IMR-90 (cell line): ENCODE results near the gene PHACTR2. TPM values are rescaled to one million over a fixed set of nuclear protein-coding genes. Genes with fewer than 3 reads are reported as not detected.

Experiments
- ATAC-seq: fragments of 200-7000 bp; cut with Tn5 transposase; 2 replicates; pipeline ENCODE4 v1.9.1; 2020; ENCODE audit warnings: low read depth, mild to moderate bottlenecking, moderate library complexity
- BruUV-seq: library from RNA; stranded (reverse); fragments of 400-500 nt; replicated peaks from 2 replicates; lab custom pipeline; 2021; lab: Mats Ljungman, UMichigan
- CTCF ChIA-PET: fragments of 300-600 bp; formaldehyde crosslinking; extraction: SDS; loops from one replicate; lab custom pipeline; 2021; ENCODE audit warnings: antibody characterized with exemption; lab: Yijun Ruan, JAX
- POLR2A ChIA-PET: fragments of 300-600 bp; sonication (Branson Sonifier 250); formaldehyde crosslinking; loops from one replicate; lab custom pipeline; 2022; ENCODE audit warnings: antibody characterized with exemption; ENCODE audit not compliant: unreplicated experiment; lab: Charles Lee
- DNase-seq: peaks from one replicate; pipeline ENCODE4 v3.0.0; 2013
- H2AFZ ChIP-seq: replicated peaks from 2 replicates; pipeline ENCODE3; 2013; ENCODE audit warnings: low read length, mild to moderate bottlenecking; ENCODE audit not compliant: poor library complexity
- H2AK5ac ChIP-seq: 2 replicates; pipeline ENCODE4 v1.6.1; 2013; ENCODE audit warnings: low read depth, low read length, inconsistent platforms
- H2AK9ac ChIP-seq: replicated peaks from 2 replicates; pipeline ENCODE3; 2013; ENCODE audit warnings: mild to moderate bottlenecking, low read depth, low read length, moderate library complexity; ENCODE audit not compliant: poor library complexity
- H2BK120ac ChIP-seq: 2 replicates; pipeline ENCODE4 v1.6.1; 2013; ENCODE audit warnings: low read depth, low read length, inconsistent platforms
- H2BK15ac ChIP-seq: 3 replicates; pipeline ENCODE4 v1.6.1; 2013; ENCODE audit warnings: low read depth, low read length, inconsistent platforms
- H2BK20ac ChIP-seq: 2 replicates; pipeline ENCODE4 v1.6.1; 2013; ENCODE audit warnings: low read depth, mild to moderate bottlenecking, inconsistent platforms, low read length, moderate library complexity
- H2BK5ac ChIP-seq: 2 replicates; pipeline ENCODE4 v1.6.1; 2013; ENCODE audit warnings: mild to moderate bottlenecking, low read depth, low read length, inconsistent platforms; ENCODE audit not compliant: poor library complexity, severe bottlenecking
- H3K14ac ChIP-seq: replicated peaks from 2 replicates; pipeline ENCODE4 v1.6.1; 2013; ENCODE audit warnings: low read depth, low read length, inconsistent platforms
- H3K18ac ChIP-seq: 2 replicates; pipeline ENCODE4 v1.6.1; 2013; ENCODE audit warnings: low read depth, low read length, control low read depth
- H3K23ac ChIP-seq: 2 replicates; pipeline ENCODE4 v1.6.1; 2013; ENCODE audit warnings: low read depth, low read length, inconsistent platforms
- H3K27ac ChIP-seq: 2 replicates; pipeline ENCODE4 v1.5.1; 2013; ENCODE audit warnings: mild to moderate bottlenecking, control low read depth, low read length; ENCODE audit not compliant: insufficient read depth
- H3K27me3 ChIP-seq: 2 replicates; pipeline ENCODE4 v1.6.1; 2013; ENCODE audit warnings: low read length; ENCODE audit not compliant: control insufficient read depth, insufficient read depth
- H3K36me3 ChIP-seq: 2 replicates; pipeline ENCODE4 v1.6.1; 2013; ENCODE audit warnings: low read length, mixed read lengths; ENCODE audit not compliant: control insufficient read depth, insufficient read depth
- H3K4ac ChIP-seq: 2 replicates; pipeline ENCODE4 v1.6.1; 2013; ENCODE audit warnings: low read depth, low read length, inconsistent platforms
- H3K4me1 ChIP-seq: 2 replicates; pipeline ENCODE4 v1.6.1; 2013; ENCODE audit warnings: low read length, mixed read lengths; ENCODE audit not compliant: control insufficient read depth, insufficient read depth
- H3K4me2 ChIP-seq: 2 replicates; pipeline ENCODE4 v1.6.1; 2013; ENCODE audit warnings: low read depth, mild to moderate bottlenecking, control low read depth, low read length, moderate library complexity
- H3K4me3 ChIP-seq: 2 replicates; pipeline ENCODE4 v1.5.1; 2013; ENCODE audit warnings: low read depth, mild to moderate bottlenecking, control low read depth, low read length, moderate library complexity; ENCODE audit not compliant: insufficient read depth
- H3K56ac ChIP-seq: 2 replicates; pipeline ENCODE4 v1.6.1; 2013; ENCODE audit warnings: low read length, inconsistent platforms; ENCODE audit not compliant: insufficient read depth; ENCODE audit errors: extremely low read depth
- H3K79me1 ChIP-seq, 2 experiments: 2 replicates each; pipeline ENCODE4 v1.6.1; 2013; ENCODE audit warnings: low read length in 2 of 2, inconsistent platforms in 1 of 2, low read depth in 1 of 2
- H3K9ac ChIP-seq: 2 replicates; pipeline ENCODE4 v1.6.1; 2013; ENCODE audit warnings: low read depth, low read length, control low read depth
- H3K9me1 ChIP-seq: 2 replicates; pipeline ENCODE4 v1.6.1; 2013; ENCODE audit warnings: low read length, inconsistent platforms; ENCODE audit not compliant: insufficient read depth
- H3K9me3 ChIP-seq: 2 replicates; pipeline ENCODE4 v1.6.1; 2013; ENCODE audit warnings: low read length; ENCODE audit not compliant: control insufficient read depth, insufficient read depth
- H4K20me1 ChIP-seq: 2 replicates; pipeline ENCODE4 v1.6.1; 2013; ENCODE audit warnings: low read length, inconsistent platforms; ENCODE audit not compliant: insufficient read depth
- H4K5ac ChIP-seq: 2 replicates; pipeline ENCODE4 v1.6.1; 2013; ENCODE audit warnings: mild to moderate bottlenecking, low read depth, low read length, control low read depth
- H4K8ac ChIP-seq, 2 experiments: 2 replicates each; pipeline ENCODE4 v1.6.1; 2013; ENCODE audit warnings: low read depth in 2 of 2, low read length in 2 of 2, control low read depth in 1 of 2, inconsistent platforms in 1 of 2
- H4K91ac ChIP-seq: 2 replicates; pipeline ENCODE4 v1.6.1; 2013; ENCODE audit warnings: low read depth, low read length, inconsistent platforms; ENCODE audit not compliant: insufficient read depth
- BHLHE40 ChIP-seq: fragments of 150-350 bp; IDR thresholded peaks from 2 replicates; pipeline ENCODE4 v1.6.1; 2016; ENCODE audit warnings: mild to moderate bottlenecking, low read depth, low read length
- CHD1 ChIP-seq: IDR thresholded peaks from 2 replicates; pipeline ENCODE4 v1.6.1; 2012; ENCODE audit warnings: low read depth, low read length, improper control_type of control experiment
- FOS ChIP-seq: fragments of 150-350 bp; IDR thresholded peaks from 2 replicates; pipeline ENCODE4 v1.6.1; 2016; ENCODE audit warnings: low read depth, low read length
- MAFK ChIP-seq: IDR thresholded peaks from 2 replicates; pipeline ENCODE4 v1.6.1; 2012; ENCODE audit warnings: low read depth, low read length, improper control_type of control experiment
- MAZ ChIP-seq: IDR thresholded peaks from 2 replicates; pipeline ENCODE4 v1.6.1; 2012; ENCODE audit warnings: low read depth, mild to moderate bottlenecking, low read length, improper control_type of control experiment, moderate library complexity, borderline replicate concordance
- MXI1 ChIP-seq: IDR thresholded peaks from 2 replicates; pipeline ENCODE4 v1.6.1; 2012; ENCODE audit warnings: low read depth, mild to moderate bottlenecking, low read length, moderate library complexity, borderline replicate concordance
- dilution Hi-C: fragments of 300-500 bp; cut with HindIII; formaldehyde crosslinking; loops from one replicate; pipeline ENCODE4 v1.14.3; 2018; ENCODE audit warnings: low sequenced_read_pairs; ENCODE audit not compliant: unreplicated experiment
- in situ Hi-C: fragments of 300-500 bp; cut with MboI; formaldehyde crosslinking; loops from 3 replicates; pipeline ENCODE4 v1.14.3; 2019; ENCODE audit warnings: low sequenced_read_pairs, inconsistent platforms, mixed read lengths
- intact Hi-C: fragments of 100-400 bp; cut with micrococcal nuclease; formaldehyde crosslinking; loops from 2 replicates; pipeline ENCODE4 v1.10.0; 2022
- polyA plus RNA-seq, 3 experiments: library from polyadenylated mRNA; depleted of rRNA; stranded (reverse); fragments of >200 nt; gene quantifications; 2 replicates each; pipeline ENCODE4 v1.2.3, GENCODE V29; 2012; ENCODE audit warnings: low replicate concordance in 1 of 3
- total RNA-seq: library from RNA; depleted of rRNA; stranded (reverse); fragments of >200 nt; gene quantifications from 2 replicates; pipeline ENCODE4 v1.2.3, GENCODE V29; 2012
- TF ChIP-seq, protein P1 (sequence below): fragments of 150-350 bp; IDR thresholded peaks from 2 replicates; pipeline ENCODE4 v1.6.1; 2017; ENCODE audit warnings: mild to moderate bottlenecking, antibody characterized with exemption, low read length, low read depth
- TF ChIP-seq, protein P2 (sequence below): conservative IDR thresholded peaks from 2 replicates; pipeline ENCODE4 v1.5.1; 2012; ENCODE audit warnings: mild to moderate bottlenecking, low read depth, low read length, improper control_type of control experiment

The PHACTR2 gene
- total and polyA plus RNA-seq, 2 of the 4 experiments (the other 2 are of a cell fraction) = 14.5 to 74.2 TPM

DNA sequence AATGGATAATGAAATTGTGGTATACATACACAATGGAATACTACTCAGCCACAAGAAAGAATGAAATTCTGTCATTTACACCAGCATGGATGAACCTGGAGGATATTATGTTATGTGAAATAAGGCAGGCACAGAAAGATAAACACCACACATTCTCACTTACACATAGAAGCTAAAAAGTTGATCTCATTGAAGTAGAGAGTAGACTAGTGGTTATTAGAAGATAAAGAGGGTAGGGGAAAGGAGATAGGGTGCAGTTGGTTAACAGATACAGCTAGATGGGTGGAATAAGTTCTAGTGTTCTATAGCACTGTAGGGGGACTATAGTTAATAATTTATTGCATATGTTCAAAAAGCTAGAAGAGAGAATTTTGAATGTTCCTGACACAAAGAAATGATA lies 139.9 kb downstream of the PHACTR2 start:
- H3K4me1 ChIP-seq = peaks cover 4% of the 10 kb centered on the region
- H3K4me2 ChIP-seq = no peak overlapping the region
- no peak overlapping the region for H4K5ac ChIP-seq
- H2AFZ ChIP-seq = no peak overlapping the region
- H4K91ac ChIP-seq = no peak overlapping the region
- no peak overlapping the region for H3K18ac ChIP-seq
- H2AK5ac ChIP-seq = no peak overlapping the region
- dilution Hi-C loops = no loop called here
- CTCF ChIA-PET = no interaction called here
- no peaks in the 10 kb centered on the region for H3K27me3 ChIP-seq
- intact Hi-C loops = no loop called here
- H2BK120ac ChIP-seq = no peak overlapping the region
- H2BK5ac ChIP-seq = no peak overlapping the region
- POLR2A ChIA-PET = interaction anchor here (0.6 kb wide), 1 partner anchor 86 kb away, joined by 3 read pairs; no protein-coding TSS in a partner anchor
- in situ Hi-C loops = no loop called here
- H3K9me3 ChIP-seq = no peaks in the 10 kb centered on the region
- no peaks in the 10 kb centered on the region for H4K20me1 ChIP-seq
- H3K9ac ChIP-seq = no peak overlapping the region
- no peak overlapping the region for H2BK15ac ChIP-seq
- no peak overlapping the region for H4K8ac ChIP-seq
- TF ChIP-seq BHLHE40 (no peak), MAZ (no peak), MAFK (no peak), MXI1 (no peak), FOS (no peak), CHD1 (no peak)
- TF ChIP-seq, protein P1, sequence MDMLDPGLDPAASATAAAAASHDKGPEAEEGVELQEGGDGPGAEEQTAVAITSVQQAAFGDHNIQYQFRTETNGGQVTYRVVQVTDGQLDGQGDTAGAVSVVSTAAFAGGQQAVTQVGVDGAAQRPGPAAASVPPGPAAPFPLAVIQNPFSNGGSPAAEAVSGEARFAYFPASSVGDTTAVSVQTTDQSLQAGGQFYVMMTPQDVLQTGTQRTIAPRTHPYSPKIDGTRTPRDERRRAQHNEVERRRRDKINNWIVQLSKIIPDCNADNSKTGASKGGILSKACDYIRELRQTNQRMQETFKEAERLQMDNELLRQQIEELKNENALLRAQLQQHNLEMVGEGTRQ = no peak
- TF ChIP-seq, protein P2, sequence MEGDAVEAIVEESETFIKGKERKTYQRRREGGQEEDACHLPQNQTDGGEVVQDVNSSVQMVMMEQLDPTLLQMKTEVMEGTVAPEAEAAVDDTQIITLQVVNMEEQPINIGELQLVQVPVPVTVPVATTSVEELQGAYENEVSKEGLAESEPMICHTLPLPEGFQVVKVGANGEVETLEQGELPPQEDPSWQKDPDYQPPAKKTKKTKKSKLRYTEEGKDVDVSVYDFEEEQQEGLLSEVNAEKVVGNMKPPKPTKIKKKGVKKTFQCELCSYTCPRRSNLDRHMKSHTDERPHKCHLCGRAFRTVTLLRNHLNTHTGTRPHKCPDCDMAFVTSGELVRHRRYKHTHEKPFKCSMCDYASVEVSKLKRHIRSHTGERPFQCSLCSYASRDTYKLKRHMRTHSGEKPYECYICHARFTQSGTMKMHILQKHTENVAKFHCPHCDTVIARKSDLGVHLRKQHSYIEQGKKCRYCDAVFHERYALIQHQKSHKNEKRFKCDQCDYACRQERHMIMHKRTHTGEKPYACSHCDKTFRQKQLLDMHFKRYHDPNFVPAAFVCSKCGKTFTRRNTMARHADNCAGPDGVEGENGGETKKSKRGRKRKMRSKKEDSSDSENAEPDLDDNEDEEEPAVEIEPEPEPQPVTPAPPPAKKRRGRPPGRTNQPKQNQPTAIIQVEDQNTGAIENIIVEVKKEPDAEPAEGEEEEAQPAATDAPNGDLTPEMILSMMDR = no peak
- DNase-seq = no peak
- H3K36me3 ChIP-seq = peaks cover 17% of the 10 kb centered on the region
- H3K79me1 ChIP-seq = peaks cover 5 to 10% of the 10 kb centered on the region in 2 experiments; a peak in 3 of 4 replicates
- no peak overlapping the region for H3K27ac ChIP-seq
- H3K4me3 ChIP-seq = no peak overlapping the region
- no peak overlapping the region for H3K23ac ChIP-seq
- no peak overlapping the region for H3K14ac ChIP-seq
- H2AK9ac ChIP-seq = no peak overlapping the region
- H3K56ac ChIP-seq = no peak overlapping the region
- H3K4ac ChIP-seq = no peak overlapping the region
- no TSS peak for BruUV-seq
- peaks cover 8% of the 10 kb centered on the region; the same call in 1 of the 2 replicates for H3K9me1 ChIP-seq
- ATAC-seq = no peak
- no peak overlapping the region for H2BK20ac ChIP-seq
